Erythroblast (primary cell): ENCODE results near the gene PGGHG.

ENCODE experiments used
- GATA1 ChIP-seq: IDR thresholded peaks from 2 replicates; pipeline ENCODE4 v1.6.1; 2011; ENCODE audit warnings: low read depth, mild to moderate bottlenecking, control low read depth, low read length, moderate library complexity
- POLR2A ChIP-seq: IDR thresholded peaks from 2 replicates; pipeline ENCODE4 v1.6.1; 2011; ENCODE audit warnings: mild to moderate bottlenecking, low read length

DNA sequence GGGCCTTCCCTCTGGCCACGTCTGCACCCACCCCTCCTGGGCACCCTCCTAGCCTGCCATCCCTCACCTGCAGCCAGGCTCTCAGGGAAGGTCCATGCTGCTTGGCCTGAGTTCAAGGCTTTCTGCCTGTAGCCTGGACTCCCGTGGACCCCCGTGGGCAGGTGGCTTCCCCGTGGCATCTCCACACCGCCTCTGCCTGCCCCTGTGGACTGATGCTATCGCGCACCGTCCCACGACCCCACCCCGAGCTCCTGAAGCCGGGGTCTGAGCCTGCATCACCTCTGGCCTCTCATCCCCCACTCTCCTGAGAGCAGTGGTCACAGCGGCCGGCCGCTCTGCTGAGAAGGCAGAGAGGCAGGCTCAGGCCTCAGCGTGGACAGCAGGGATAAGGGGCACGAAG is 5.9 kb downstream of the PGGHG start:
- TF ChIP-seq POLR2A, result no peak
- no peak for TF ChIP-seq GATA1
